GM23248 (cell line): ENCODE measurements around the gene RAB31. TPM values are rescaled to one million over a fixed set of nuclear protein-coding genes. Genes with fewer than 3 reads are reported as not detected.

Experiments
- DNase-seq: peaks from one replicate; pipeline ENCODE4 v3.0.0-alpha.2; 2015
- H2AFZ ChIP-seq: fragments of 200-600 bp; sonication (generic); 2 replicates; pipeline ENCODE4 v1.6.1; 2016; ENCODE audit warnings: antibody characterized with exemption
- H3F3A ChIP-seq: fragments of 200-600 bp; sonication (generic); 2 replicates; pipeline ENCODE4 v1.6.1; 2016; ENCODE audit warnings: mild to moderate bottlenecking, antibody characterized with exemption, mixed run types; ENCODE audit not compliant: insufficient read depth
- H3K27ac ChIP-seq: fragments of 200-600 bp; sonication (generic); 2 replicates; pipeline ENCODE4 v1.5.1; 2016; ENCODE audit warnings: mild to moderate bottlenecking
- H3K27me3 ChIP-seq: fragments of 200-600 bp; sonication (generic); replicated peaks from 2 replicates; pipeline ENCODE4 v1.6.1; 2016; ENCODE audit warnings: mild to moderate bottlenecking; ENCODE audit not compliant: insufficient read depth
- H3K36me3 ChIP-seq: fragments of 200-600 bp; sonication (generic); 2 replicates; pipeline ENCODE4 v1.6.1; 2016; ENCODE audit warnings: low read depth, mild to moderate bottlenecking
- H3K4me1 ChIP-seq: fragments of 200-600 bp; sonication (generic); 2 replicates; pipeline ENCODE4 v1.6.1; 2016; ENCODE audit warnings: mild to moderate bottlenecking; ENCODE audit not compliant: insufficient read depth
- H3K4me2 ChIP-seq: fragments of 200-600 bp; sonication (generic); one replicate; pipeline ENCODE4 v1.6.1; 2016; ENCODE audit warnings: mild to moderate bottlenecking; ENCODE audit not compliant: unreplicated experiment
- H3K4me3 ChIP-seq: fragments of 200-600 bp; sonication (generic); 2 replicates; pipeline ENCODE4 v1.5.1; 2016; ENCODE audit warnings: mild to moderate bottlenecking
- H3K79me2 ChIP-seq: fragments of 200-600 bp; sonication (generic); 2 replicates; pipeline ENCODE4 v1.6.1; 2016; ENCODE audit warnings: mild to moderate bottlenecking; ENCODE audit not compliant: insufficient read depth
- H3K9ac ChIP-seq: fragments of 200-600 bp; sonication (generic); 2 replicates; pipeline ENCODE4 v1.6.1; 2016; ENCODE audit warnings: mild to moderate bottlenecking
- H3K9me2 ChIP-seq: fragments of 200-600 bp; sonication (generic); 2 replicates; pipeline ENCODE4 v1.6.1; 2016; ENCODE audit warnings: mixed run types, mild to moderate bottlenecking, moderate library complexity; ENCODE audit not compliant: insufficient read depth
- H3K9me3 ChIP-seq: fragments of 200-600 bp; sonication (generic); one replicate; pipeline ENCODE4 v1.6.1; 2017; ENCODE audit warnings: low read depth
- H4K20me1 ChIP-seq: fragments of 200-600 bp; sonication (generic); 2 replicates; pipeline ENCODE4 v1.6.0; 2016; ENCODE audit not compliant: insufficient read depth
- EZH2 ChIP-seq: fragments of 200-600 bp; sonication (generic); IDR thresholded peaks from 2 replicates; pipeline ENCODE4 v1.6.1; 2018; ENCODE audit warnings: antibody characterized with exemption, mild to moderate bottlenecking; ENCODE audit not compliant: insufficient read depth, poor library complexity, severe bottlenecking
- EZH2phosphoT487 ChIP-seq: fragments of 200-600 bp; sonication (generic); IDR thresholded peaks from 2 replicates; pipeline ENCODE4 v1.6.1; 2018; ENCODE audit warnings: antibody characterized with exemption, moderate library complexity, mild to moderate bottlenecking, low read depth; ENCODE audit not compliant: insufficient read depth
- WGBS, 2 experiments: methylation state at CpG; one replicate each; pipeline ENCODE4 v1.1.6; 2015 to 2017; ENCODE audit warnings: low lambda C conversion rate in 2 of 2, low coverage in 1 of 2; ENCODE audit errors: missing lambda C conversion rate in 2 of 2; 5-methylcytosine and 5-hydroxymethylcytosine counted together
- in situ Hi-C: fragments of 300-500 bp; cut with MboI; formaldehyde crosslinking; loops from 2 replicates; pipeline ENCODE4 v1.15.0; 2020
- polyA plus RNA-seq: library from polyadenylated mRNA; unstranded; fragments of >200 nt; fragmentation: Nextera tagmentation; extraction: Ambion mirVana; gene quantifications from 2 replicates; pipeline ENCODE4 v1.2.1, GENCODE V29; 2016
- total RNA-seq: library from RNA; depleted of rRNA; stranded (reverse); fragments of >200 nt; shearing (Covaris generic); gene quantifications from 2 replicates; pipeline ENCODE4 v1.2.3, GENCODE V29; 2014

The RAB31 gene
- total and polyA plus RNA-seq, 2 experiments from 2014 or later = 49.2 to 144 TPM

- Histone ChIP-seq H3K4me1 (peaks cover 30% of the 10 kb centered on the region), H3K9me2 (no peaks in the 10 kb centered on the region), H3K27me3 (no peaks in the 10 kb centered on the region), H3F3A (peaks cover 34% of the 10 kb centered on the region), H3K4me3 (no peak overlapping the region), H4K20me1 (no peaks in the 10 kb centered on the region), H3K9me3 (no peaks in the 10 kb centered on the region), H2AFZ (peak overlapping the region; percentile 57), H3K27ac (peak overlapping the region; percentile 42), H3K9ac (peak overlapping the region; percentile 90; the same call in 1 of the 2 replicates), H3K4me2 (peak overlapping the region; percentile 92), H3K36me3 (no peaks in the 10 kb centered on the region), H3K79me2 (peaks cover 30% of the 10 kb centered on the region)
- in situ Hi-C loops = no loop called here
- no peak for TF ChIP-seq EZH2
- no peak for TF ChIP-seq EZH2phosphoT487
- 82 to 83% methylated on average over 12 of the region's 12 CpGs for WGBS, 2 experiments
- peak; percentile 65 for DNase-seq
Measured at GRCh38 chr18:9706081-9706935, 1.8 kb upstream of the RAB31 start.

GRCh38 chr18:9707381-9708056, 582 bp upstream of the RAB31 start:
- no peaks in the 10 kb centered on the region for H3K36me3 ChIP-seq
- TF ChIP-seq EZH2 (no peak), EZH2phosphoT487 (no peak)

GRCh38 chr18:9708434-9709303, 568 bp downstream of the RAB31 start:
- 1 to 2% methylated on average over 53 to 82 of the region's 84 CpGs for WGBS, 2 experiments
- in situ Hi-C loops = no loop called here
- Histone ChIP-seq H3F3A (peaks cover 34% of the 10 kb centered on the region), H3K79me2 (peaks cover 54% of the 10 kb centered on the region), H3K4me3 (peak overlapping the region; percentile 83), H3K4me1 (peaks cover 38% of the 10 kb centered on the region), H3K9me3 (no peaks in the 10 kb centered on the region), H3K9ac (peak overlapping the region; percentile 90), H3K27ac (peak overlapping the region; percentile 96), H3K27me3 (no peaks in the 10 kb centered on the region), H3K9me2 (no peaks in the 10 kb centered on the region), H3K36me3 (no peaks in the 10 kb centered on the region), H3K4me2 (peak overlapping the region; percentile 91), H4K20me1 (no peaks in the 10 kb centered on the region), H2AFZ (peak overlapping the region; percentile 74)
- DNase-seq = peak; percentile 56
- TF ChIP-seq EZH2phosphoT487 (no peak), EZH2 (no peak)

More at GRCh38 chr18:9707381-9708056, 582 bp upstream of the RAB31 start:
- DNase-seq = peak; percentile 63
- Histone ChIP-seq H3F3A (peaks cover 34% of the 10 kb centered on the region), H3K4me3 (peak overlapping the region; percentile 83), H4K20me1 (no peaks in the 10 kb centered on the region), H2AFZ (peak overlapping the region; percentile 93), H3K4me2 (peak overlapping the region; percentile 92), H3K27ac (peak overlapping the region; percentile 96), H3K27me3 (no peaks in the 10 kb centered on the region), H3K9me2 (no peaks in the 10 kb centered on the region), H3K79me2 (peaks cover 42% of the 10 kb centered on the region), H3K9ac (peak overlapping the region; percentile 90), H3K4me1 (peaks cover 34% of the 10 kb centered on the region), H3K9me3 (no peaks in the 10 kb centered on the region)
- in situ Hi-C loops = no loop called here
- 15 to 17% methylated on average over 26 to 30 of the region's 31 CpGs for WGBS, 2 experiments

GRCh38 chr18:9709304-9709877, 1.3 kb downstream of the RAB31 start:
- peaks cover 38% of the 10 kb centered on the region for H3K4me1 ChIP-seq
- peak overlapping the region; percentile 96 for H3K27ac ChIP-seq

More at GRCh38 chr18:9709304-9709877, 1.3 kb downstream of the RAB31 start:
- DNase-seq = peak; percentile 62
- no peak for TF ChIP-seq EZH2phosphoT487
- no peak for TF ChIP-seq EZH2
- Histone ChIP-seq H3K36me3 (no peaks in the 10 kb centered on the region), H3K4me3 (peak overlapping the region; percentile 83), H3K4me2 (peak overlapping the region; percentile 91), H3F3A (peaks cover 28% of the 10 kb centered on the region), H2AFZ (peak overlapping the region; percentile 74), H3K27me3 (no peaks in the 10 kb centered on the region), H3K9me3 (no peaks in the 10 kb centered on the region), H4K20me1 (no peaks in the 10 kb centered on the region), H3K9ac (peak overlapping the region; percentile 90), H3K79me2 (peaks cover 61% of the 10 kb centered on the region), H3K9me2 (no peaks in the 10 kb centered on the region)
- 6 to 7% methylated on average over 17 to 18 of the region's 18 CpGs for WGBS, 2 experiments
- in situ Hi-C loops = no loop called here
